GM21717 (cell line): ENCODE measurements around the gene AP4B1.
"Not testable (repeated sequence)": the region's sequence is repeated elsewhere in the genome, so short reads cannot be mapped to it uniquely, and the experiment has no call there.

Source experiments
- ATAC-seq: cut with Tn5 transposase; IDR thresholded peaks from one replicate; pipeline ENCODE4 v1.9.1; 2021; ENCODE audit warnings: mild to moderate bottlenecking, moderate library complexity; ENCODE audit not compliant: unreplicated experiment

Gene AP4B1

GRCh38 chr1:113904674-113905434 is at the start of gene AP4B1, which contains the start of gene DCLRE1B:
AP4B1 (minus strand) TSS chr1:113904799; CDS start chr1:113904717, 82 bp downstream.
DCLRE1B (plus strand) TSS chr1:113905326; CDS start chr1:113905587, 261 bp downstream.
- peak; percentile 91 for ATAC-seq

- ATAC-seq: no peak
These were observed 47.1 kb upstream of the AP4B1 start for GRCh38 chr1:113951719-113952118.

GRCh38 chr1:113950908-113951307 is 46.3 kb upstream of the AP4B1 start:
- ATAC-seq: no peak

- ATAC-seq: no peak
These were observed 44.4 kb upstream of the AP4B1 start for GRCh38 chr1:113949007-113949406.

GRCh38 chr1:113948151-113948550 is 43.6 kb upstream of the AP4B1 start:
- ATAC-seq: not testable (repeated sequence)

- no peak for ATAC-seq
These were observed 42.9 kb upstream of the AP4B1 start for GRCh38 chr1:113947388-113948107.

- no peak for ATAC-seq
These were observed 42.2 kb upstream of the AP4B1 start for GRCh38 chr1:113946678-113947387.

GRCh38 chr1:113946112-113946511 is 41.5 kb upstream of the AP4B1 start:
- ATAC-seq: no peak

- ATAC-seq: no peak
These were observed 40.7 kb upstream of the AP4B1 start for GRCh38 chr1:113945329-113945728.

GRCh38 chr1:113943028-113943811 is 38.6 kb upstream of the AP4B1 start:
- no peak for ATAC-seq

- no peak for ATAC-seq
These were observed 37.9 kb upstream of the AP4B1 start for GRCh38 chr1:113942527-113942926.

GRCh38 chr1:113941245-113941559 is 36.6 kb upstream of the AP4B1 start:
- ATAC-seq: no peak

GRCh38 chr1:113940365-113941244 is 36.0 kb upstream of the AP4B1 start:
- ATAC-seq: peak; percentile 58

- ATAC-seq: no peak
These were observed 33.6 kb upstream of the AP4B1 start for GRCh38 chr1:113938192-113938591.

- ATAC-seq: no peak
These were observed 32.5 kb upstream of the AP4B1 start for GRCh38 chr1:113937146-113937545.

GRCh38 chr1:113935970-113936369 is 31.4 kb upstream of the AP4B1 start:
- no peak for ATAC-seq

GRCh38 chr1:113935176-113935575 is 30.6 kb upstream of the AP4B1 start:
- ATAC-seq: no peak

- ATAC-seq: no peak
These were observed 30.0 kb upstream of the AP4B1 start for GRCh38 chr1:113934511-113935055.

GRCh38 chr1:113934006-113934405 is 29.4 kb upstream of the AP4B1 start:
- ATAC-seq: no peak

- no peak for ATAC-seq
These were observed 26.9 kb upstream of the AP4B1 start for GRCh38 chr1:113931451-113931851.
